HG03066 (cell line): ENCODE results near the gene NF2.

Experiments used
- ATAC-seq: cut with Tn5 transposase; IDR thresholded peaks from one replicate; pipeline ENCODE4 v1.9.1; 2021; ENCODE audit warnings: low read depth; ENCODE audit not compliant: unreplicated experiment

Gene NF2

DNA sequence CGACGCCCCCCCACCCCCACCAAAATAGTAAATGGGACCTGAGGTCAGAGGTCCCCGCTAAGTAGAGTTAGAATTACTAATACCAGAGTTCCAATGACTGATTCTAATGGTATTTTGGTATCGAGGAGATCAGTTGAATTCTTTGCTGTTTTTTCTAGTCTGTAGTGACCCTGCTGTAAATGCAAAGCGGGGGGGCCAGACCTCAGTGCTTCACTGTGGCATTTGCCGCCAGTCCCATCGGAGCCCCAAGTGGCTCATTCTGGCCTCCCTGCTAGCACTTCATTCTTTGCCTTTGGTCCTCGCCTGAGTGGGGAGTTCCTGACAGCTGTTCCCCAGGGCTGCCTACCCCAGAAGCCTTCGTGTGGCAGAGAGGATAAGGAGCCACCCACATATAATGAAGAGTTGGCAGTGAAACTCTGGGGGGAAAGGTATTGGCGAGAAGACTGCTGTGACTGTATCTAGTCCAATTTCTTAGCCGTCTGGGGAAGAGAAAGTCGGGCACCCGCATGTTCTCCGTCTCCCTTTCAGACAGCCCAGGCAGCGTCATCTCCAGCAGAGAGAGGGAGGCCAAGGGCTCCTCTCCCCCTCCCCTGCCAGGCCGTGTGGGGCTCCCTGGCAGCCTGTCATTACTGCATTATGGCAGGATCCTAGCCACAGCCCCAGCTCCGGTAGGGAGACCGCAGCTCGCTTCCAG, 96.9 kb downstream of the NF2 start:
- no peak for ATAC-seq

DNA sequence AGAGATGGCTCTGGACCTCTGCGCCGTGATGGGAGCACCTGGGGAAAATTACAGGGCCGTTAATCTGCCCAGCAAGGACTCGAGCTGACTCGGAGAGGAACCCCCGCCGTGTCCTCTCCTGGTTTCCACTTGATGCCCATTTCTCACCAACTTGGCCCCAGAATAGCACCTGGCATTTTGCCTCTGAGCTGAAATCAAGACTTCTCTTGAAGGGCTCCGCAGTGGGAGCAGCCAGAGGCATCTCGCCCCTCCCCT, 97.4 kb downstream of the NF2 start:
- ATAC-seq: no peak

DNA sequence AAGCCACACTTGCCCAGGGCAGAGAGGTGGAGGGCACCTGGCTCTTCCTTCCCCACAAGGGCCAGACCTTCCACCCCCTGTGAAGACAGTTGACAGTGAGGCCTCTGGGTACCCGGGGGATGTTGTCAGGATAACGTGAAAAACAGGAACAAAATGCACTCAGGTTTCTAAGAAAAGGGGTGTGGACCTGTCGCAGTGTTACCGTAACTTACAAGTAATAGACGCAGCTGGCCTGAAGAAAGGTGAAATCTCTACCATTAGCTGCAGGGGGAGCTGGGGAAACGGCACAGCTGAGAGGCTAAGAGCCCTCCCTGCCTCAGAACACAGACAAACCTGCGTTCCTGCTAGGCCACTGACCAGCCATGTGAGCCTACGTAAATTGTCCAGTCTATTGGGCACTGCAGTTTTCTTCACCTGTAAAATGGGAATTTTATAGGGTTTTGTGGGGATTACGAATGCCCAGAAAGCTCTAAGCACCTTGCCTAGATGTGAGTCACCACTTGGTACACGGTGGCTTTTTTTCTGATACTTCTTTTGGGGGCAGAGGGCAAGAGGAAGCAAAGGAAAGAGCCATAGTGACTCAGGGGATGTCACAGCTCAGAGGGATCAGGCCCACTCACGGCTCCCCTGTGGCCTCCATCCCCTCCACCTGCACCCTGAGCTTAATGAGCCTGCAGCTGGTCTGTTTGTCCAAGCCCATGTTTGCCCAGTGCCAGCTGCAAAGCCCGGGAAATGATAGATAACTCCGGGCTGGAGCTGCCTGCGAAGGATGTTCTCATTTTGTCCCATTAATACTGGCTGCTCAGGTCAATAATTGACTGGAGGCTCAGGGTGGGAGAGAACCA, 97.9 kb downstream of the NF2 start:
- no peak for ATAC-seq

DNA sequence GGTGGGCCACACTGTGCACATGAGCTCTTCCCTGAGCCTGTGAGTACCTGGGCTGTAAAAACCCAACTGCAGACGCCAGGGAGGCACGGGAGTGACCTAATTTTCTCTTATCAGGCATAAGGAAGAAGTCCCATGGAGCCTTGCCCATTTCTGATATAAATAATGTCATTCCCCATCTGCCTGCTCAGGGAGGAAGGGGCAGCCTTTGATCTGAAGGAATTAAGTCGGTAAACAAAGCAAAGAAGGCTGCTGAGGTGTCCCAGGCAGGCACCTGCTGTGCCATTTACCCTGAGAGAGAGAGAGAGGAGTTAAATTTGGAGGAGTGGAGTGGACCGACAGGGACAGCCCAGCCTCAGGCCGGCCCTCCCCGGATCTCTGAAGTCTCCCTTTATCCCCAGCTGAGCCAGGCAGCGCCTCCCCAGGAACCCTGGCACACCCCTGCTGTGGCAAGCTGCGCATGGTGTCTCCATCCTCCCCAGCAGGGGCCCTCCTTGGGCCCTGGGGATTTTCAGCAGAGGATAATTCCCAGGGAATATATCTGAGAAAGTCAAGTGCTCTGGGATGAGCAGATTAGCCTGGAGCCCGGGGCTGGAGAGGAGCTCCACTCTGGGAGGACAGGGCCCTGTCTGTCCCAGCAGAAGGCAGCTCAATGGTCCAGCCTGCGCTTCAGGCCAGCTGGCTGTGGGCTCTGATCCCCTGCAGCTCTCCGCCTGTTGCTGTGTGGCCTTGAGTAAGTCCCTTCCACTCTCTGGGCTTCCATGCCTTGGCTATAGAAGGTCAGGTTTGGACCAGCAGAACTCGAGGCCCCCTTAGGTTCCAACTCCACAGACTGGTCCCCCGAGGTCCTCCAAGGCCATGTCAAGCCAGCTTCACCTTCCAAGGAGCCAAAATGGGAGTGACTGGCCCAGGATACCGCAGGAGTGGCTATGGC, 98.8 kb downstream of the NF2 start:
- ATAC-seq: no peak

DNA sequence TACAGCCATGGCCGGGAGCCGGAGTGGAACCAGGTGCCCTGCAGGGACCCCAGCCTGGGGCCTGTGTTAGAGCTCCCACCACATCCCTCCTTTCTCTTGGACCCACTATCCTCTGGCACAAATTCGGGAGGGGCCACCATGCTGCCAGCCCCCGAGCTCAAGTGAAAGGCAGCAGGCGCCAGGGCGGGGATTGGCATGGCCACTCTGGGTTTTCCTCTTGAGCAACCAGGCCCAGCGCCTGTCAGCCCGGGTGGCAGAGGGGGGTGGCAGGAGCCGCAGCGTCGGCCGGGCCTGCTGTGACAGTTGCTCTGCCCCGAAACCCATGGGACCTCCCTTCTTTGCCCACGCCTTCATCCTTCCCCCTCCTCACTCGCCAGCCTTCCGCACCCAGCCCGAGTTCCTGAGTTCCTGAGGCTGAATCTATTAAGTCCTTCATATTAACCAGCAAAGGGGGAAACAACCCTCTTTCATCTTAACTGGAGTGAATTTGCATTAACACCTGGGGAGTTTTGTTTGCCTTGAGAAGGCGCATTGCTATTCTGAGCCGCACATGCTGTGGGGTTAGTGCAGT, 99.6 kb downstream of the NF2 start:
- no peak for ATAC-seq

DNA sequence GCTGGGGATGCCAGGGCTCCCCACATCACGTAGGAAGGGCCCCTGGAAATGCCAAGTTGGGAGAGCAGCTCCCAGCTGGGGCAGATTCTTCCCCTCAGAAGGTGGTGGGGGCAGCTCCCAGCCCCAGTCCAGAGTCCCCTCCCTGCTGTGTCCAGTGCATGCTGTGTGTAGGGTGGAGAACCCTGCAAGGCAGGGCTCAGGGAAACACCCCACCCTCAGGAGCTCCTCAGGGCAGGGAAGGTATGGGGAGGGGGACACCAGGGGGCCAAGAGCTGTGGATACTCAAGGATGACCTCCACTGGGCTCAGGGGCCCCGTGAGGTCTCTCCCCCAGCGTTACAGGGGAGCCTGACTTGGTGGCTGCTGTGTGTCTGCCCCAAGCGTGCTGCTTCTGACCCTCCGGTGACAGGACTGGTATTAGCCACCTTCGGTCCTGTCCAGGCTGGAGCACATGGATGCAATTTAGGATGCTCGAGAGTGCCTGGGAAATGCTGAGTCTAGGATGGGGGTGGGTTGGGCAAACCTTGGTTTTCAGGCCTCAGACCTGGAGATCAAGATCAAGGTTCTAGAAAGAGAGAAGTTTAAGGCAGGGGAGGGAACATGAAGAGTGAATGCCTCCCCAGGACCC, 100.2 kb downstream of the NF2 start:
- no peak for ATAC-seq

DNA sequence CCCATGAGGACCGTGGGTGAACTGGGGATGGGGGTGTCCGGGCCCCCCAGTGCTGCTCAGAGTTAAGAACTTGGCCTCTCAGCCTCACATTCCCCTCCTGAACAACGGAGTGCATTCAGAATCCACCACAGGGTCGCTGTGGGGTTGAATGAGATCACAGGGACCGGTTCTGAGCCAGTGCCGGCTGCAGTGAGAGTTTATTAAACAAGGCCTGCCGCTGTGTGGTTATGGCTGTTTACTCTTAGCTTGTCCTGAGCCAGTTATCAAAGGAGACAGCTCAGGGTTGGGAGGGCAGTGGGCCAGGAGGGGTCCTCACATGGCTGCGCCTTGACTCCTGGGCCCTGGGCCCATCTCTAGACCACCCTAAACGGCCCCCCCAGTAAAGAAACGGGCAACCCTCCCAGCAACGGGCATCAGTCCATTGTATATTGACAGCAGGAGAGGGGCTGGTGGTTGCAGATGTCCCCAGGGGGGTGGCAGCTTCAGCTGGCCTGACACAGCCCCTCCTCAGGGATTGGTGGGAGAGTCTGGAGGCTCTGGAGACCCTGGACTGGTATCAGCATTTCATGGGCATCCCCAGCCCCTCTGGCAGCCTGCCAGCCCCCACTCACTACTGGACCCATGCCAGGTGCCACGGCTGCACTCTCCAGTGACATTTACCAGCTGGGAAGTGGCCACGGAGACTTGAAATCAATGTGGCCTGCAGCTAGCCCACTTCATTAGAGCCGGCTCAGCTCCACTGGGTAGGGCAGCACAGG, 101.3 kb downstream of the NF2 start:
- no peak for ATAC-seq

DNA sequence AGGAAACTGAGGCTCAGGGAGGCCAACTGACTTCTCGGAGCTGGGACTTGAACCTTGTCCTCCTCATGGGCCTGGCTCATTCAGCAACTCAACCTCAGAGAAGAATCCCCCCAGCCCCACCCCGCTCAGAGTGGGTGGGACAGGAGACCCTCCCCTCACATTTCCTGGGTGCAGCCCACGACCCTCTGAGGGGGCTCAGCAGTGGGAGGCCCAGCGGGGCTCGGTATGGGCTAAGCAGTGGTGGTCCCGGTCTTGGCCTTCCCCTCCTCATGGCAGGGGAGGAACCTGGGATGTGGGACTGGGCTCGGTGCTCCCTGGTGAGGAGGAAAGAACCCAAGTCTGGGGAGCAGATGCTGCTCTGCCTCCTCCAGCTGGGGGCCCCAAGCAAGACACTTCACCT, 102.2 kb downstream of the NF2 start:
- no peak for ATAC-seq

DNA sequence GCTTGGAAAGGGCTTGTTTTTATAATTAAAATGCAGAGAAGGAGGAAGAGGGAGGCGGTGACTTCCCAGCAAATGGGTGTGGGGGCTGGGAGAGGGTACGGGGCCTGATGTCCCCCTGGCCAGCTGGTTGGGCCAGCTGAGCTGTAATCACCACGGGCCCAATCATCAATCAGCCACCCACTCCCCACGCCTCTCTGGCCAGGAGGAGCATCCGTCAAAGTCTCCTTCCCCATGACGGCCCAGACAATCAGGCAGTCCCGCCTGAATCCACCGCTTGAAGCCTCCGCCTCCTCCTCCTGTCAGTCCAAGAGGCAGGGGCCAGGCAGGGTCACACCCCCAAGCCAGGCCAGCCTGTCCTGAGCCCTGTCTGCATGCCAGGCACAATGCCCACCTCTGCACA, 103.1 kb downstream of the NF2 start:
- no peak for ATAC-seq

DNA sequence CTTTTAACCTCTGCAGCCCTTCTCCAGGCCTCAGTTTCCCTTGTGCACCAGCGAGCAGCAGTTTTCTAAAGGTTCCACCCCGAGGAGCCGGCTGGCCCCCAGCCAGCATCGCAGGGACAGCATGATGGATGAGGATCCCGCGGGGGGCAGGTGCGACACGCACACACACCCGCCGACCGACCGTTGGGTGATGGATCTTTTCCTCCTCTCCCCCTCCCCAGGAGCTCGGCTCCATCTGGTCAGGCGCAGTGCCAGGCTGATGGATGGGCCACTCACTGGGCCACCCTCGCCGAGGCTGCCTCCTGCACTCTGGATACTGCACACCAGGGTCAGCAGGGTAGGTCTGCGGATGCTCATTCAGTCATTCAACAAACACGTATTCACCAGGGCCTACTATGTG, 103.6 kb downstream of the NF2 start:
- ATAC-seq: no peak

DNA sequence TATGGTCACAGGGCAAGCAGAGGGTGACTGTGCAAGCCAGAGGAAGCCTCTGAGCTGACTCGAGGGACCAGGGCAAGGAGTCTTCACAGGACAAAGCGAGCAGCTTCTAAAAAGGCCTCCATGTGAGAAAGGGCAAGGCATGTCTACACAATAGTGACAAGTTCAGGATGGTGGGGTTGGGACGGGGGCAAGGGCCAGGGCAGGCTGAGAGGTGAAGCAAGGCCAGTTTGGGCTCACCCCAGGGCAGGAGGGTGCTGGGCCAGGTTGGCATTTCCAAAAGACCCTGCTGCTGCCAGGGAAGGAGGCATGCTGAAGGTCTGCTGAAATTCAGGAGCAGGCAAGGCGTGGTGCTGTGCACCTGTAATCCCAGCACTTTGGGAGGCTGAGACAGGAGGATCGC, 104.0 kb downstream of the NF2 start:
- ATAC-seq: no peak

DNA sequence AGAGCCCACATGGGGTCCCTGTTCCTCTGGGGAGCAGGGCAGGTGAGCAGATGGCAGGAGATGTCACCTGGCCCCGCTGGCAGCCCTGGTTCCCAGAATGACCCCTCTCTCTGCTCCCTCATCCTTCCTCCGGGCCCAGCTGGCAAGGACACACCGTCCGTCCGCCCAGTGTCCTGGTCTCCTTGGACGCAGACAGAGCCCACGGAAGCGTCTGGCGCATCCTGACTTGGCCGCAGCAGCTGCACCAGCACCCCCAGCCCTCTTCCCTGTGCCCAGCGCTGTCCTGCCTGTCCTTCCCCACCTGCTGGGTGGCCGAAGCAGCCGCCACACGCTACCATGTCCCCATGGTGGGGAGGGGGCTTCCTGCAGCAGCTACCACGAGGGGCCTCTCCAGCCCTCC, 106.8 kb downstream of the NF2 start:
- ATAC-seq: no peak

DNA sequence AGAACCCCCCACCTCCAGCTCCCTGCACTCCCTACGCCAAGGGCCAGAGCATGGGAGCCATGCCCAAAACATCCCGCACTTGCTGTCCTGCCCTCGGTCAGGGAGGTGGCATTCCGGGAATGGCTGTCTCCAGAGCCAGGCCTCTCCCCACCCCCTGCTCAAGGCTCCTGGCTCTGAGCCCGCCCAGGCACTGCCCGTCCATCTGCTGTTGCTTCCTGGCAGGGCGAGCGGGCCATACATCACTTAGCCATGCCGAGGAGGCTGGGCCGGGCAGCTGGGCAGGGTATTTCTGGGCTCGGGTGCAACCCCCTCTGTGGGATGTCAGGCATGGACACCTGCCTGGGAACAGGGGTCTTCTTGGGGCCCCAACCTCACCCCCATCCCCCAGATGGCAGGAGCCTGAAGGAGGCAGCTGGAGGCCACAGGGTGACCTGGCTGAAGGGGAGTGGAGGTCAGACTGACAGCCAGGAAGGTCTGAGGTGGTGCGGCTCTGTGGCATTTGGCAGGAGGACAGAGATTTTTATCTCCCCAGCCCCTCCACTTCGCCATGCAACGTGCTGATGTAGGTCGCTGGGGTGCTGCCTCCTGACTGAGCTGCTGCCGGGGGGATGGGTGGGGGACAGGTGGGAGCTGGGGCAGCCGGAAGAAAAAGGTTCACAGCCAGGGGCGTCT, 107.6 kb downstream of the NF2 start:
- ATAC-seq: no peak

DNA sequence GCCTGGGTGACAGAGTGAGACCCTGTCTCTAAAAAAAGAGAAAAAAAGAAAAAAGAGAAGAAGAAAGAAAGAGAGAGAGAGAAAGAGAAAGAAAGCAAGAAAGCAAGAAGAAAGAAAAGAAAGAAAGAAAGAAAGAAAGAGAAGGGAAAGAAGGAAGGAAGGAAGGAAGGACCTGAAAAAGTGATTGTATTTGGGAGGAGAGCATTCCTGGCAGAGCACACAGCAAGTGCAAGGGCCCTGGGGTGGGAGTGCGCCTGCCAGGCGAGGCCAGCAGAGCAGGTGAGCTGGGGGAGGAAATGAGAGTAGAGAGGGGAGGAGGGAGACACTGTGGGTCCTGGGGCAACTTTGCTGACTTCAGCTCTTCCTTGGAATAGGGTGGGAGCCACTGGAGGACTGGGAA, 108.7 kb downstream of the NF2 start:
- ATAC-seq: no peak

DNA sequence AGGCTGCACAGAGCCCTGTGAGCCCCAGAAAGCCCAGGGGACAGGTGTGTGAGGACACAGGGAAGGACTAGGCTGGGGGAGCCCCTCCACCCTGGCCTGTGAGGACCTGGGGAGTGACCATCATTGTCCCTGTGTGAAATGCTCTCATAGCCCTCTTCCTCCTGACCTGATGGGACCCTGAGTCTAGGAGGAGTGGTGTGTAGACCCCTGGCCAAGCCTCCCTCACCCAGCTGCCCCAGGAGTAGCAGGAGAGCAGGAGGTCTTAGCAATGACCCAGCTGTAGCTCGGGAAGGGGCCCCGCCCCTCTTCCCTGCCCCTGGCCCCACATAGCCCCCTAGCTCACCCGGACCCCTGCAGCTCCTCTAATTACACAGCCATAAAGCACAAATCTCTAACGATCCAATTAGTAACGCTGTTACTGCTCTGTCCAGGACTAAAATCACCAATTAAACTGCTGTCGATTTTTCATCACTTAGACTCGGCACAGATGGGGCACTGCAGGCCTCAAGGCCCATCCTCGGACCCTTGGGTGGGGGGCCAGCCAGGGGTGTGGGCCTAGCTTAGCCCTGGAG, 109.8 kb downstream of the NF2 start:
- ATAC-seq: no peak

DNA sequence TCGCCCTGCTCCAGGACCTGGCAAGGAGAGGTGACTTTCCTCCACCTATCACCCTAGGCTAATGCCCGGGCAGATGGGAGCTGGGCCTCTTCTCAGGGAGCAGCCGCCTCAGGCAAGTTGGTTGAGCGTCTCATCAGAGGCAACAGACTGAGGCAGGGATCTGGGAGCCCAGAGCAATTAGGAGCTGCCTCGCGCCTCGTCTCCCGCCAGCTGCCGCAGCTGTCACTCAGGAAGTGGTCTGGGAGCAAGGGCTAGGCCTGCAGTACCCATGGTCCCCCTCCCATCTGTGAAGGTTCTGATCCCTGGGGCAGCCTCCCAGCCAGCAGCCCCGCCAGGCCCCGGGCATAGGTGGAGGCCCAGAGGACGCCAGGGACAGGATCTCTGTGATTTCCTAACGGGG, 111.8 kb downstream of the NF2 start:
- no peak for ATAC-seq

DNA sequence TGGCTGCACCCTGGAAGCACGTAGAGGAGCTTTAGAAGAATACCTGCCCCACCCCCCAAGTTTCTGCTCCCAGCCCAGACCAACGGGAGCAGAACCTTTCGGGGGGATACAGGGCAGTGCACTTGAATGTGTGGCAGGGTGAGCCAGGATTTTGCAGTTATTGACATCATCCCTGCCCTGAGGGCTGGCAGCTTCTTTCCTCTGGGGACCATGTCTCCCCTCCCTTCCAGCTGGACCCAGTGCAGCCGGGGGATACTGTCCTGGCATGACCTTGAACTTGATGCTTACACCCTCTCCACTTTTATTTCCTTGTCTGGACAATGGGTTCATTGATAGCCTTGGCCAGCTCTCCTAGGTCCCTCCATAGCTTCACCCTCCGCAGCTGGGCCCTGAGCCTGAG, 112.3 kb downstream of the NF2 start:
- ATAC-seq: no peak

DNA sequence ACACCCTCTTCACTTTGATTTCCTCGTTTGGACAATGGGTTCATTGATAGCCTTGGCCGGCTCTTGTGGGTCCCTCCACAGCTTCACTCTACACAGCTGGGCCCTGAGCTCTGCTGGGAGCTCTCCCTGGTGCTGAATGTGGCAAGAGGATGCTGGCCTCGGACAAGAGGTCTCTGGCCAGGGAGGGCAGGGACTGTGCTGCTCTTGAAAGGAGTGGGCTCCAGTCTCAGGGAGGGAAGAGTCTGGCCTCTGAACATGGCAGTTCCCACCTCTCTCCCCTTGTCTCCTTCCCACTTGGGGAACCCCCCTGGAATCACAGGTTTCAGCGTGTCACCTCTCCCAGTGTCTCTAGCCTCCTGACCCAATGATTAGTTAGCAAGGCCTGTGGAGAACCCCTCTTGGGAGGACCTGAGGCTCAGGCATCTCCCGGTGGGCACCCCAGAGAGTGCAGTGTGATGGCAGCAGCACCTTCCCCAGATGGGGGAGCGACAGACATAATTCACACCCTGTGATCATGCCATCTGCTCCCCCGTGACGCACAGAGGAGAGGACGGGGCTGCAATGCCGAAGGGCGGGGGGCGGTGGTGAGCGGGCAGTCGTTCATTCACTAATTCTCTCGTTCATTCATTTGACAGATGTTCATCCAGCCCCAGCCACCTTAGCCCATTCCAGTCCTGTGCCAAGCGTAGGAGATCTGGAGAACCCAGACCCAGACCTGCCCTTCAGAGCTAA, 113.5 kb downstream of the NF2 start:
- ATAC-seq: no peak
